OCI-LY1 (cell line): ENCODE data around the gene PNMT.

Experiments used
- H2AFZ ChIP-seq: fragments of 200-600 bp; sonication (generic), shearing (Covaris generic); 2 replicates; pipeline ENCODE4 v1.6.0; 2014; ENCODE audit warnings: antibody characterized with exemption, mild to moderate bottlenecking, low read length
- H3F3A ChIP-seq: fragments of 200-600 bp; sonication (generic), shearing (Covaris generic); 2 replicates; pipeline ENCODE4 v1.6.0; 2014; ENCODE audit warnings: mild to moderate bottlenecking, antibody characterized with exemption, low read length, moderate library complexity; ENCODE audit not compliant: insufficient read depth
- H3K27ac ChIP-seq: fragments of 200-600 bp; sonication (generic); 2 replicates; pipeline ENCODE4 v1.5.1; 2014; ENCODE audit warnings: low read length, mixed run types, mild to moderate bottlenecking, low read depth; ENCODE audit not compliant: poor library complexity, severe bottlenecking
- H3K27me3 ChIP-seq: fragments of 200-600 bp; sonication (generic); 2 replicates; pipeline ENCODE4 v1.6.0; 2014; ENCODE audit warnings: antibody characterized with exemption, mild to moderate bottlenecking, low read length, moderate library complexity; ENCODE audit not compliant: insufficient read depth
- H3K36me3 ChIP-seq: fragments of 200-600 bp; sonication (generic); 2 replicates; pipeline ENCODE4 v1.6.1; 2014; ENCODE audit warnings: mild to moderate bottlenecking, antibody characterized with exemption, low read length, moderate library complexity, mixed read lengths; ENCODE audit not compliant: insufficient read depth
- H3K4me1 ChIP-seq: fragments of 200-600 bp; sonication (generic); 2 replicates; pipeline ENCODE4 v1.5.1; 2014; ENCODE audit warnings: mild to moderate bottlenecking, low read length, moderate library complexity; ENCODE audit not compliant: insufficient read depth, severe bottlenecking
- H3K4me2 ChIP-seq: fragments of 200-600 bp; sonication (generic), shearing (Covaris generic); 2 replicates; pipeline ENCODE4 v1.6.1; 2014; ENCODE audit warnings: low read length
- H3K4me3 ChIP-seq: fragments of 200-600 bp; sonication (generic); 2 replicates; pipeline ENCODE4 v1.5.1; 2014; ENCODE audit warnings: low read length, low read depth, mild to moderate bottlenecking, mixed read lengths; ENCODE audit not compliant: poor library complexity, severe bottlenecking
- H3K79me2 ChIP-seq: fragments of 200-600 bp; shearing (Covaris generic); 2 replicates; pipeline ENCODE4 v1.6.1; 2016; ENCODE audit warnings: mixed run types, low read length, mixed read lengths; ENCODE audit not compliant: insufficient read depth
- H3K9ac ChIP-seq: fragments of 200-600 bp; sonication (generic), shearing (Covaris generic); 2 replicates; pipeline ENCODE4 v1.6.1; 2014; ENCODE audit warnings: mild to moderate bottlenecking, low read length, mixed read lengths
- H3K9me2 ChIP-seq: fragments of 200-600 bp; sonication (generic), shearing (Covaris generic); 2 replicates; pipeline ENCODE4 v1.6.1; 2014; ENCODE audit warnings: low read depth, mild to moderate bottlenecking, low read length, mixed read lengths
- H3K9me3 ChIP-seq: fragments of 200-600 bp; shearing (Covaris generic); 2 replicates; pipeline ENCODE4 v1.6.1; 2014; ENCODE audit warnings: low read length, mixed read lengths
- H4K20me1 ChIP-seq: fragments of 200-600 bp; sonication (generic), shearing (Covaris generic); 2 replicates; pipeline ENCODE4 v1.6.0; 2016; ENCODE audit warnings: mild to moderate bottlenecking, low read length; ENCODE audit not compliant: insufficient read depth
- CTCF ChIP-seq: fragments of 200-600 bp; sonication (generic), shearing (Covaris generic); IDR thresholded peaks from 2 replicates; pipeline ENCODE4 v1.5.1; 2017; ENCODE audit warnings: mild to moderate bottlenecking, antibody characterized with exemption, low read length, moderate library complexity, mixed read lengths
- EZH2 ChIP-seq: fragments of 200-600 bp; sonication (generic), shearing (Covaris generic); IDR thresholded peaks from 2 replicates; pipeline ENCODE4 v1.8.0; 2017; ENCODE audit warnings: borderline replicate concordance, mixed run types, mild to moderate bottlenecking, antibody characterized with exemption, low read length, moderate library complexity, mixed read lengths

The PNMT gene

GRCh38 chr17:39679521-39680192, 11.4 kb downstream of the PNMT start:
- Histone ChIP-seq H3K27ac (no peak overlapping the region), H3K9ac (no peak overlapping the region), H3K9me2 (no peaks in the 10 kb centered on the region), H3K79me2 (no peaks in the 10 kb centered on the region), H3K4me1 (peaks cover 9% of the 10 kb centered on the region), H3K9me3 (no peaks in the 10 kb centered on the region), H3K4me2 (no peak overlapping the region), H4K20me1 (no peaks in the 10 kb centered on the region), H2AFZ (no peak overlapping the region), H3K27me3 (no peaks in the 10 kb centered on the region), H3K4me3 (no peak overlapping the region), H3F3A (no peaks in the 10 kb centered on the region), H3K36me3 (no peaks in the 10 kb centered on the region)
- TF ChIP-seq EZH2 (no peak), CTCF (no peak)

- Histone ChIP-seq H3K27ac (no peak overlapping the region), H3K4me2 (no peak overlapping the region), H3F3A (no peaks in the 10 kb centered on the region), H3K9ac (no peak overlapping the region), H2AFZ (no peak overlapping the region), H3K4me3 (no peak overlapping the region), H4K20me1 (no peaks in the 10 kb centered on the region), H3K79me2 (no peaks in the 10 kb centered on the region), H3K27me3 (no peaks in the 10 kb centered on the region), H3K9me2 (no peaks in the 10 kb centered on the region), H3K36me3 (no peaks in the 10 kb centered on the region), H3K9me3 (no peaks in the 10 kb centered on the region), H3K4me1 (peaks cover 21% of the 10 kb centered on the region)
- TF ChIP-seq CTCF (no peak), EZH2 (no peak)
Measured at GRCh38 chr17:39683295-39683939, 15.2 kb downstream of the PNMT start.

GRCh38 chr17:39684369-39685192, 16.3 kb downstream of the PNMT start:
- TF ChIP-seq EZH2 (no peak), CTCF (no peak)

More at GRCh38 chr17:39684369-39685192, 16.3 kb downstream of the PNMT start:
- H3K4me2 ChIP-seq, result no peak overlapping the region
- H4K20me1 ChIP-seq, result no peaks in the 10 kb centered on the region
- H3K4me1 ChIP-seq, result peaks cover 26% of the 10 kb centered on the region
- no peak overlapping the region for H3K9ac ChIP-seq
- no peak overlapping the region for H2AFZ ChIP-seq
- no peaks in the 10 kb centered on the region for H3K27me3 ChIP-seq
- no peaks in the 10 kb centered on the region for H3K9me2 ChIP-seq
- H3K36me3 ChIP-seq, result no peaks in the 10 kb centered on the region
- H3K9me3 ChIP-seq, result no peaks in the 10 kb centered on the region
- H3K27ac ChIP-seq, result no peak overlapping the region
- no peaks in the 10 kb centered on the region for H3F3A ChIP-seq
- no peak overlapping the region for H3K4me3 ChIP-seq
- no peaks in the 10 kb centered on the region for H3K79me2 ChIP-seq
